DOHH2 (cell line): ENCODE measurements around the gene PPP2R5E.

Experiments
- H3F3A ChIP-seq: fragments of 200-600 bp; sonication (generic), shearing (Covaris generic); 2 replicates; pipeline ENCODE4 v1.6.0; 2016; ENCODE audit warnings: antibody characterized with exemption, mild to moderate bottlenecking; ENCODE audit not compliant: control insufficient read depth, insufficient read depth
- H3K27ac ChIP-seq: fragments of 200-600 bp; sonication (generic); 2 replicates; pipeline ENCODE4 v1.5.1; 2014; ENCODE audit warnings: low read depth, mild to moderate bottlenecking, low read length, moderate library complexity
- H3K27me3 ChIP-seq: fragments of 200-600 bp; sonication (generic); 2 replicates; pipeline ENCODE4 v1.6.1; 2014; ENCODE audit warnings: mild to moderate bottlenecking, low read length, mixed read lengths; ENCODE audit not compliant: control insufficient read depth
- H3K36me3 ChIP-seq: fragments of 200-600 bp; sonication (generic); 2 replicates; pipeline ENCODE4 v1.6.1; 2014; ENCODE audit warnings: mild to moderate bottlenecking, low read length, moderate library complexity, mixed read lengths; ENCODE audit not compliant: control insufficient read depth
- H3K4me1 ChIP-seq: fragments of 200-600 bp; sonication (generic); 2 replicates; pipeline ENCODE4 v1.6.1; 2014; ENCODE audit warnings: mild to moderate bottlenecking, low read length, mixed read lengths; ENCODE audit not compliant: control insufficient read depth
- H3K4me2 ChIP-seq: fragments of 200-600 bp; sonication (generic); 2 replicates; pipeline ENCODE4 v1.6.0; 2014; ENCODE audit warnings: mild to moderate bottlenecking, low read length, moderate library complexity
- H3K4me3 ChIP-seq: fragments of 200-600 bp; sonication (generic); 2 replicates; pipeline ENCODE4 v1.5.1; 2014; ENCODE audit warnings: mild to moderate bottlenecking, low read length, mixed read lengths
- H3K79me2 ChIP-seq: fragments of 200-600 bp; sonication (generic); 2 replicates; pipeline ENCODE4 v1.6.1; 2014; ENCODE audit warnings: mild to moderate bottlenecking, low read length, mixed read lengths; ENCODE audit not compliant: control insufficient read depth
- H3K9me2 ChIP-seq: fragments of 200-600 bp; sonication (generic); replicated peaks from 2 replicates; pipeline ENCODE4 v1.6.1; 2014; ENCODE audit warnings: mild to moderate bottlenecking, low read length, mixed read lengths; ENCODE audit not compliant: control insufficient read depth
- H3K9me3 ChIP-seq: fragments of 200-600 bp; sonication (generic); 2 replicates; pipeline ENCODE4 v1.6.1; 2014; ENCODE audit warnings: antibody characterized with exemption, low read length, mixed read lengths; ENCODE audit not compliant: control insufficient read depth, insufficient read depth
- H4K20me1 ChIP-seq: fragments of 200-600 bp; sonication (generic); 2 replicates; pipeline ENCODE4 v1.6.0; 2014; ENCODE audit warnings: low read depth, mild to moderate bottlenecking, antibody characterized with exemption, low read length, moderate library complexity; ENCODE audit not compliant: control insufficient read depth, insufficient read depth
- CTCF ChIP-seq: fragments of 200-600 bp; sonication (generic); IDR thresholded peaks from one replicate; pipeline ENCODE4 v1.5.1; 2014; ENCODE audit warnings: antibody characterized with exemption, mild to moderate bottlenecking, low read depth, low read length; ENCODE audit not compliant: poor library complexity, severe bottlenecking
- EZH2phosphoT487 ChIP-seq: fragments of 200-600 bp; sonication (generic); IDR thresholded peaks from 2 replicates; pipeline ENCODE4 v1.6.1; 2017; ENCODE audit warnings: borderline replicate concordance, mild to moderate bottlenecking, antibody characterized with exemption, low read length, moderate library complexity, mixed read lengths

Gene PPP2R5E

GRCh38 chr14:63371033-63371432 is 172.1 kb downstream of the PPP2R5E start:
- Histone ChIP-seq H3K4me1 (no peaks in the 10 kb centered on the region), H3K9me2 (no peaks in the 10 kb centered on the region), H3K27ac (no peak overlapping the region), H3K27me3 (no peaks in the 10 kb centered on the region), H3F3A (no peaks in the 10 kb centered on the region), H3K79me2 (no peaks in the 10 kb centered on the region), H3K4me2 (no peak overlapping the region), H3K36me3 (no peaks in the 10 kb centered on the region; the same call in 1 of the 2 replicates), H3K9me3 (no peaks in the 10 kb centered on the region), H3K4me3 (no peak overlapping the region), H4K20me1 (no peaks in the 10 kb centered on the region)
- TF ChIP-seq EZH2phosphoT487 (no peak), CTCF (no peak)

GRCh38 chr14:63367742-63368364 is 175.3 kb downstream of the PPP2R5E start:
- H4K20me1 ChIP-seq = no peaks in the 10 kb centered on the region
- no peaks in the 10 kb centered on the region for H3K9me3 ChIP-seq
- TF ChIP-seq CTCF = no peak
- TF ChIP-seq EZH2phosphoT487 = no peak
- H3K36me3 ChIP-seq = no peaks in the 10 kb centered on the region
- H3K79me2 ChIP-seq = no peaks in the 10 kb centered on the region
- H3K4me2 ChIP-seq = no peak overlapping the region
- H3K4me1 ChIP-seq = no peaks in the 10 kb centered on the region
- no peak overlapping the region for H3K27ac ChIP-seq
- H3K9me2 ChIP-seq = no peaks in the 10 kb centered on the region
- no peak overlapping the region for H3K4me3 ChIP-seq
- no peaks in the 10 kb centered on the region for H3F3A ChIP-seq
- no peaks in the 10 kb centered on the region for H3K27me3 ChIP-seq

DNA sequence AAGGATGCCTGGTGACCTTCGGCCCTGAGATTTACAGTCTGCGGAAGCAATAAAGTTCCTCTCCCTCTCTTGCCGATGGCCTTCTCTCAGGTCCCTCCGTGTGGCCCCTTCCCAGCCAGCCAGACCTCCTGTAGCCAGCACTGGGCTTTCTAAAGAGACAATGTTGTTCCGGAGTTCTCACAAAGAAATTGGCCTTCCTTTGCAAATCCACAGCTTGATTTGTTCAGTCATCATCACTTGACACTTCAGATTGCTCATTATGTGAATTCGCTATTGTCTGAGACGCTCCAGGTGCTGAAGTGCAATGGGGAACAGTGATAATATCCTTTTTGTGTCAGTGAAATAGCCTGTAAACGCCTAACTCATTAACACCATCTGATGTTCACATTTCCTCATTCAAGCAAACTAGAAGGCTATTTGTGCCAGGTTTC is 180.8 kb downstream of the PPP2R5E start:
- Histone ChIP-seq H3K4me3 (no peak overlapping the region), H3K36me3 (no peaks in the 10 kb centered on the region), H3F3A (no peaks in the 10 kb centered on the region), H3K4me1 (no peaks in the 10 kb centered on the region), H3K27me3 (peaks cover 12% of the 10 kb centered on the region; the same call in 1 of the 2 replicates), H3K79me2 (no peaks in the 10 kb centered on the region), H3K27ac (no peak overlapping the region), H4K20me1 (no peaks in the 10 kb centered on the region), H3K9me2 (no peaks in the 10 kb centered on the region), H3K4me2 (no peak overlapping the region), H3K9me3 (no peaks in the 10 kb centered on the region)
- no peak for TF ChIP-seq CTCF
- TF ChIP-seq EZH2phosphoT487 = no peak
